Activated naive CD4-positive, alpha-beta T cell treated with anti-CD3 and anti-CD28 coated beads, Interleukin-2, amount 50 U/mL, for 24 hours (primary cell): ENCODE measurements around the gene NFASC.

Source experiments
- H3K27ac Mint-ChIP-seq: one replicate; pipeline ENCODE4 v1.8.0; 2021; ENCODE audit warnings: mild to moderate bottlenecking, mixed read lengths
- H3K27me3 Mint-ChIP-seq: one replicate; pipeline ENCODE4 v1.8.0; 2021; ENCODE audit warnings: mixed read lengths
- H3K36me3 Mint-ChIP-seq: one replicate; pipeline ENCODE4 v1.8.0; 2021; ENCODE audit warnings: mixed read lengths
- H3K4me1 Mint-ChIP-seq: one replicate; pipeline ENCODE4 v1.8.0; 2021; ENCODE audit warnings: mixed read lengths
- H3K4me3 Mint-ChIP-seq: one replicate; pipeline ENCODE4 v1.8.0; 2021; ENCODE audit warnings: mild to moderate bottlenecking, mixed read lengths
- H3K9me3 Mint-ChIP-seq: one replicate; pipeline ENCODE4 v1.8.0; 2021; ENCODE audit warnings: mixed read lengths

NFASC gene

DNA sequence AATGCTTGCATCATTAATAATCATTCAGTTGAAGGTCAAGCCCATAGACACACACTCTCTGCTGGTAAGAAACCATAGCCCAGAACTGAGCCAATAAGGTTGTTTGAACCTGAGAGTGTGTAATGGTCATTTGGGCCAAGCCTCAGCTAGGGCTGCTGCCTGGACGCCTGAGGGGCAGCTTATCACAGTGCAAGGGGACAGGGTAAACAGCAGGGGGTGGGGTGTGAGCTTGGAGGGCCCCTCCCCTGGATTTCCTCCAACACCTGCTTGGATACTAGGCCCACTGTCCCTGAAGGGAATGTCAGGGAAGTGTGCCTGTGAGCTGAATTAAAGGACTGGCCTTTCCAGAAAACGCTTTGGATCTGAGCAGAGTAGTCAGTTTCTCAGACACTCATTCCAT lies 147.7 kb downstream of the NFASC start:
- no peak overlapping the region for H3K4me3 Mint-ChIP-seq
- no peak overlapping the region for H3K27ac Mint-ChIP-seq
- H3K36me3 Mint-ChIP-seq, result no peaks in the 10 kb centered on the region
- no peaks in the 10 kb centered on the region for H3K4me1 Mint-ChIP-seq
- H3K9me3 Mint-ChIP-seq, result no peaks in the 10 kb centered on the region
- H3K27me3 Mint-ChIP-seq, result no peaks in the 10 kb centered on the region

DNA sequence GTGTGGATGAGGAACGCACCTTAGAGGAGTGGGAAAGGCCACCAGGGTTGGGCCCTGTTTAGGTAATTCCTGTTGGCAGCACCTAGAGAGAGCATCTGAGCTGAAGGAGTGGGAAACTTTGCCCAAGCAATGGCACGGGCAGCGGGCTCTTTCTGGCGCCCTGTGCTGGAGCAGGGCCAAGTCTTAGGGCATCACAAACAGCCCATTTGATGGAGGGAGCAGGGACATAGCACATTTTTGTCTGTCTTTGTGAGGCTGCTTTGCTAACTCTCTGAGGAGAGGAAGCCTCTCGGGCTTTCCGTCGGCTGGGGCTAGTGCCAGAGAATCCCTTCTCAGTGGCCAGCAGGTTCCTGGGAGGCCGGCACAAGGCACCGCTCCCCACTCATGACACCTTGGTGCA lies 149.8 kb downstream of the NFASC start:
- Mint-ChIP-seq H3K4me3 (no peak overlapping the region), H3K27ac (no peak overlapping the region), H3K36me3 (no peaks in the 10 kb centered on the region), H3K27me3 (no peaks in the 10 kb centered on the region), H3K9me3 (no peaks in the 10 kb centered on the region), H3K4me1 (no peaks in the 10 kb centered on the region)

- no peak overlapping the region for H3K4me3 Mint-ChIP-seq
- H3K27me3 Mint-ChIP-seq, result no peaks in the 10 kb centered on the region
- H3K27ac Mint-ChIP-seq, result no peak overlapping the region
- H3K9me3 Mint-ChIP-seq, result no peaks in the 10 kb centered on the region
- H3K36me3 Mint-ChIP-seq, result no peaks in the 10 kb centered on the region
- H3K4me1 Mint-ChIP-seq, result no peaks in the 10 kb centered on the region
Measured at GRCh38 chr1:205024679-205025078, 154.0 kb downstream of the NFASC start.

DNA sequence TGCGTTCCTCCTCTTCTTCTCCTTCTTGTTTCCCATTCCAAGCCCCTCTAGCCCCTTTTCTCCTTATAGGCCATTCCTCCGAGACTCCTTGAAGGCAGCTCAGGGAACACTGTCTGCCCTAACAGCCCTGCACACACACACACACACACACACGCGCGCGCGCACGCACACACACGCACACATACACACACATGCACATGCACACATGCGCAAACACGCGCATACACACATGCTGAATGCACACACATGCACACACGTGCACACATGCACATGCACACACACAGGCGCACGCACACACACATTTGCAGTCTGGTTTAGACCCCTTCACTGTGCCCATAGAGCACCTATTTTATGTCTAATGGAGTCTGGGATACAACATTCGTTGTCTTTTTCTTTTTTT lies 154.6 kb downstream of the NFASC start:
- Mint-ChIP-seq H3K27me3 (peaks cover 2% of the 10 kb centered on the region), H3K36me3 (no peaks in the 10 kb centered on the region), H3K27ac (no peak overlapping the region), H3K9me3 (no peaks in the 10 kb centered on the region), H3K4me3 (no peak overlapping the region), H3K4me1 (no peaks in the 10 kb centered on the region)

GRCh38 chr1:205026181-205026580 lies 155.5 kb downstream of the NFASC start:
- Mint-ChIP-seq H3K4me3 (no peak overlapping the region), H3K4me1 (no peaks in the 10 kb centered on the region), H3K27ac (no peak overlapping the region), H3K27me3 (peaks cover 2% of the 10 kb centered on the region), H3K9me3 (no peaks in the 10 kb centered on the region), H3K36me3 (no peaks in the 10 kb centered on the region)

DNA sequence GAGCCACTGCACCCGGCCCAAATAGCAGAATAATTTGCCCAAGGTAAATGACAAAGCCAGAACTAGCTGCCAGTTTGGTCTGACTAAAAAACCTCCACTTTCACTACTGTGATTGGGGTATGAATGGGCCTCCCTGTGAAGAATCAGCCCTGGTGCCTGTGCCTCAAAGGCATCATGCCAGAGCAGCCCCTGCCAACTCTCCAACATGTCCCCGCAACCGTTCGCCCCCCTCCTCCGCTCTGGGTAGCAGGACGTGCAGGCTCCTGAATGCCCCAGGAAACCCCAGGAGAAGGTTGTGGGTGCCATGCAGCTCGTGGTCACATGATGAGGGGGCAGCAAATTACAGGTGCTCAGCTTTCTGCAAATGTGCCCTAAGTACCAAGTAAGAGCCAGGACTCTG lies 157.7 kb downstream of the NFASC start:
- Mint-ChIP-seq H3K4me1 (no peaks in the 10 kb centered on the region), H3K27ac (no peak overlapping the region), H3K9me3 (no peaks in the 10 kb centered on the region), H3K36me3 (no peaks in the 10 kb centered on the region), H3K4me3 (no peak overlapping the region), H3K27me3 (peaks cover 2% of the 10 kb centered on the region)

GRCh38 chr1:205028924-205029323 lies 158.3 kb downstream of the NFASC start:
- Mint-ChIP-seq H3K36me3 (no peaks in the 10 kb centered on the region), H3K4me3 (no peak overlapping the region), H3K9me3 (no peaks in the 10 kb centered on the region), H3K27ac (no peak overlapping the region), H3K4me1 (no peaks in the 10 kb centered on the region), H3K27me3 (peaks cover 2% of the 10 kb centered on the region)

DNA sequence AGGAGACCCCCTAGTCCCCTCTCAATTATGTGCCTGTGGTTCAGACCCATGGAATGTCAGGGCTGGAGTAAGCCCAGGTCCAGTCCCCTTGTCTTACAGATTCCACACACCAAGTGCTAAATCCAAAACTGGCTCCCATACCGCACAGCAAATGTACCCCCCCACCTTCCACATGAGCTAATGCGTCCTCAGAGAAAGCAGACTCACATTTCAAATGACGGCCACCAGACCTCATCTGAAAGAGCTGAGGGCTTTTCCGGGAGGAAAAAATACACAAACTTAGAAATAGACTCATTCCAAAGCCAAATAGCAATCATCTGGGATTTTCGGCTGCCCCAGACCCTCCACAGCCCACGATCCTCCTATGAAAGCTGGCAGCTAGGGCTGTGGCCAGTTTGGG lies 159.6 kb downstream of the NFASC start:
- no peaks in the 10 kb centered on the region for H3K9me3 Mint-ChIP-seq
- H3K27me3 Mint-ChIP-seq, result peaks cover 2% of the 10 kb centered on the region
- no peak overlapping the region for H3K27ac Mint-ChIP-seq
- no peaks in the 10 kb centered on the region for H3K36me3 Mint-ChIP-seq
- no peaks in the 10 kb centered on the region for H3K4me1 Mint-ChIP-seq
- H3K4me3 Mint-ChIP-seq, result no peak overlapping the region

GRCh38 chr1:205030896-205031295 lies 160.2 kb downstream of the NFASC start:
- Mint-ChIP-seq H3K9me3 (no peaks in the 10 kb centered on the region), H3K36me3 (no peaks in the 10 kb centered on the region), H3K4me3 (no peak overlapping the region), H3K4me1 (no peaks in the 10 kb centered on the region), H3K27me3 (peaks cover 2% of the 10 kb centered on the region), H3K27ac (no peak overlapping the region)

DNA sequence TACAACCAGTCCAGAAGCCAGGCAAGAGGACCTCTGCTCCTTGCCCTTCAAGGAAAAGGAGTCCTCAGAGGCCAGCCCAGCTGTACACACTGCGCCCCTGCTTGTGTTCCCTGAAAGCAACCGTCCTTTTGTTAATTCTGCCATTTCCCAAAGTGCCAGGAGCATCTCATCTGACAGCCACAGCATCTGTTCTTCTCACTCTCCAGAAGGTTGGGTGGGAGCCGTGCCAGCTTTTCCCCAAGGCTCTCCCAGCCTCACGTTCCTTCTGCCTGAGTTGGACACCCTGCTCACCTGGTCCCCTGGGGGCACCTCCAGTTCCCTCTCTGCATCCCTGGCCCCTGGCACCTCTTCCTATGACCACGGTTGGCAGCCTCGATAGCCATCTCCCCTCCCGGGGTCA lies 161.8 kb downstream of the NFASC start:
- Mint-ChIP-seq H3K4me1 (no peaks in the 10 kb centered on the region), H3K4me3 (no peak overlapping the region), H3K9me3 (peaks cover 6% of the 10 kb centered on the region), H3K36me3 (peaks cover 2% of the 10 kb centered on the region), H3K27me3 (peaks cover 2% of the 10 kb centered on the region), H3K27ac (no peak overlapping the region)

DNA sequence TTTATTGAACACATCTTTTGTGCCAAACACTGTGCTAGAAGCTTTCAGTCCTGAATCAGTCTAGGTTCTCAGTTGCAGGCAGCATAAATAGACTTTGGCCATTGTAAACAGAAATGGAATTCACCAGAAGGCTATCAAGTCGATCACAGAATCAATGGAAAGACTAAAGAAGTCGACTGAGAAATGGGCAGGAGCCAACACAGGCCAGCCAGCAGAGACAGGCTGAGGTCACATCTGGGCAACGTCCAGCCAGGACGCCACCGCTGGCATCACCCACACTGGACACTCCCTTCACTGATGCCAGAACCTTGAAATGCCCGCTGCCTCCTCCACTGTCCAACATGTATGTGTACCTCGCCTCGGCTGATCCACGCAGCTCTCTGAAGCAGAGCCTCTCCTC lies 166.9 kb downstream of the NFASC start:
- H3K4me1 Mint-ChIP-seq, result no peaks in the 10 kb centered on the region
- H3K27me3 Mint-ChIP-seq, result no peaks in the 10 kb centered on the region
- peaks cover 6% of the 10 kb centered on the region for H3K9me3 Mint-ChIP-seq
- no peak overlapping the region for H3K27ac Mint-ChIP-seq
- H3K4me3 Mint-ChIP-seq, result no peak overlapping the region
- peaks cover 2% of the 10 kb centered on the region for H3K36me3 Mint-ChIP-seq

DNA sequence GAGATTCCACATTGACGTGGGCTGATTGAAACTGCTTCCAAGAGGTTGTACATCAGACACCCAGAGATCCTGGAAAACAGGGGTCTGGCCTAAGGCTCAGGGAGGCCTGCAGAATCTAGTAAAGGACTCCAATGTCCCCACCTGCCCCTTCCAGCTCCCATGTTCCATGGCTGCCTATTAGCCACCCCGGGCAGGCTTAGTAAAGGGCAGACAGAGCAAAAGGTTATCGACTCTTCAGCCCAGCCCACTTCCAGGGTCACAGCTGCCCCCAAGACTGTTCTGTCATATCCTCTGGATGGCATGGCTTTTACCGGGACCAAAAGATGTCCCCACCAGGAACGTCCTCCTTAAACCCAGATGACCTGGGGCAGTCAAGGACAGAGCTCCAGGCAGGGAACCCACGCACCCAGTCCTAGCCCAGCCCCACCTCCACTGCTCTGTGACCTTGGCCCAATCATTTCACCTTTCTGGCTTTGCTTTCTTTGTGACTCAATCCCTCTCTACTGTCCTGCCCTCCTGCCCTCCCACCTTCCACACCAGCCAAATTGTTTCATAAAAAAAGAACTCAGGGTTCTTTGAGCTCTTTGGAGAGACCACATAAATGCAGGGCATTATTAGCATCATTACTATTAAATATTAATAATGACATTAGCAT lies 167.6 kb downstream of the NFASC start:
- Mint-ChIP-seq H3K4me3 (no peak overlapping the region), H3K36me3 (peaks cover 2% of the 10 kb centered on the region), H3K9me3 (peaks cover 6% of the 10 kb centered on the region), H3K27me3 (no peaks in the 10 kb centered on the region), H3K4me1 (no peaks in the 10 kb centered on the region), H3K27ac (no peak overlapping the region)

DNA sequence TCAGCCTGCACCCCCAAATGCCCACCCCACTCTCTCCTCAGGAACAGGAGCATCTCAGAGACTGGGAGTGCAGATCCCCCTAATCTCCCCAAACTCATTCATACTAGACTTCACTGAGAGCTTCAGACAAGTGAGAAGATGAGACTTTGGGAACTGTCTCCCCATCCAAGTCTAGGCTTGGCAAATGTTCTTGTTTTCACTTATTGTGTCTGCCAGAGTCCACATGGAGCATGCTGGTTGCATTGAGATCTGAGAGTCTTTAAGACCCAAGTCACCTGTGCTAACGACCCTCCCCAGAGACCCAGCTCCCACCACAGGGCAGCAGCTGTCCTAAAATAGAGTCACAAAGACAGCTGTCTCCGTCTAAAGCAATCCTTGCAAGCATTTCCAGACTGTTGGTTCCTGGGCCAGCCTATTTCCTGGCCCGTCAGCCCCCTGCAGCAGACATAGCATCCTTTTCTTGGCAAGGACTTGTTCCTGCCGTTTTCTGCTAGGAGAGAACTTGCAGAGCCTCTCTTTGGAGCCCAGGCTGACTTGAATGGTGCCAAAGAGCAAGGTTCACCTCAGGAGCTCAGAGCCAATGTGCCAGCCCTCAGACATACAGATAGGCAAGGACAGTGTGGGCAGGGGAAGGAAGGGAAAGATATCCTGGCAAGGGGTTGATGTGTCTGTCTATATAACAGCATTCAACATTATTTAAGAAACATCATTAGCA lies 170.5 kb downstream of the NFASC start:
- Mint-ChIP-seq H3K27ac (no peak overlapping the region), H3K36me3 (peaks cover 2% of the 10 kb centered on the region), H3K27me3 (peaks cover 16% of the 10 kb centered on the region), H3K4me3 (no peak overlapping the region), H3K4me1 (no peaks in the 10 kb centered on the region), H3K9me3 (peaks cover 6% of the 10 kb centered on the region)

DNA sequence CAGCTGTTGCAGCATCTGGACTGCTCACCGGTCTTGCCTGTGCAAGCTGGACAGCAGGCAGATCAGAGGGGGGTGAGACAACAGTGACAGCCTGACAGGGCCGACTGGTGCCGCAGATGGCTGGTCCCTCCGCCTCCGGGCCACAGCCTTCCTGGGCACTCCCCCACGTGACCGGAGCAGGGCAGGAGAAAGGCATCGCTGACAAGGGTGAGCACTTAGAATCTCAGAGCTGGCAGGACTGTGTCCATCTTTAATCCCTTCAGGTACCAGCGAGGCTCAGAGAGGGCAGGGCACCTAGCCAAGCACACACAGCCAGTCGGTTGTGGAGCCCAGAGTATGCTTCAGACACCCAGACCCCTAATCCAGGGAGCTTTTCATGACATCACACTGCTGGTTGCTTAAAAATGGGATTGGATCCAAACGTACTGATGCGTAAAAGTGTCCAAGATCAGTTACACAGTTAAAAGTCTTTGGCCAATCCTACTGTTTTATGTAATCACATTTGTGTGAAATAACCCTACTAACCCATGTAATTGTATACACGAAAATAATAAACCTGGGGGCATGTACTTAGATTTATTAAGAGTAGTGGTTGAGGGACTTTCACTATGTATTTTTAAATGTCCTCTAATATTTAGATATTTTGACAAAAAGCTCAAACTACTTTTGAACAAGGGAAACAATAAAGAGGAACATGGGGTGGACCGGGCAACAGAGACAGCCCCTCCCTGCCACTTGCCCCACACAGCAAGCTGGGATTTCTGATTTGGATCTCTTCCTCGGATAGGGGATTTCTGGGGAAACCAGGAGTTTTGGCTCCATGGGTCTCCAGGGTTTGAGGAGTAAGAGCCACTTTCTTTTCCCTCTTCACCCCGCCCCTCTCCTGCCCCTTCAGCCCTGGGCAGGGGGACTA lies 171.6 kb downstream of the NFASC start:
- H3K4me1 Mint-ChIP-seq, result no peaks in the 10 kb centered on the region
- H3K9me3 Mint-ChIP-seq, result peaks cover under 1% of the 10 kb centered on the region
- no peak overlapping the region for H3K27ac Mint-ChIP-seq
- no peak overlapping the region for H3K4me3 Mint-ChIP-seq
- H3K36me3 Mint-ChIP-seq, result no peaks in the 10 kb centered on the region
- peaks cover 16% of the 10 kb centered on the region for H3K27me3 Mint-ChIP-seq

GRCh38 chr1:205042911-205043806 lies 172.5 kb downstream of the NFASC start, which contains the start of gene CNTN2:
CNTN2 (plus strand) TSS chr1:205043212; CDS start chr1:205053186, 9,974 bp downstream.
- Mint-ChIP-seq H3K4me3 (no peak within 1 kb of the TSS), H3K27me3 (peaks cover 16% of the 10 kb centered on the region), H3K9me3 (no peaks in the 10 kb centered on the region), H3K4me1 (no peaks in the 10 kb centered on the region), H3K36me3 (no peaks in the 10 kb centered on the region), H3K27ac (no peak within 1 kb of the TSS)
